ENCODE measurements around the gene MARCKSL1.

DNA sequence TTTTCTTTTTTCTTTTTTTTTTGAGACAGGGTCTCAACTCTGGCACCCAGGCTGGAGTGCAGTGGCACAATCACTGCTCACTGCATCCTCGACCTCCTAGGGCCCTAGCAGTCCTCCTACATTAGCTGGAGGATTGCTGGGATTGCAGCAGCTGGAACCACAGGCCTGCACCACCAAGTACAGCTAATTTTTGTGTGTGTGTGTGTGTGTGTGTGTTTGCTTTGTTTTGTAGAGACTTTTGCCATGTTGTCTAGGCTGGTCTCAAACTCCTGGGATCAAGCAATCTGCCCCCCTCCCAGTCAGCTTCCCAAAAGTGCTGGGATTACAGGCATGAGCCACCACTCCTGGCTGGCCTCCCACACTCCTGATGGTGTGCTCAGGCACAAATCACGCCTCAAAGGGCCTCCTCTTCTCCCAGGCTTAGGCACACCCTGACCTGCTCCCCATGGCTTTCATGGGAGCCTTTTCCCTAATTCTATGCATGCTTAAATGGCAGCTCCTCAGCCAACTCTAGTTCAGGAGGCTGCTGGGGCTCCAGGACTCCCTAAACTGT is 16.9 kb upstream of the MARCKSL1 start:
- no peak for TF ChIP-seq POLR2A (IDR thresholded peaks at IDR 0.05; ENCODE audit: low read depth, low read length)
- no peak for TF ChIP-seq TAF1 (IDR thresholded peaks at IDR 0.05; ENCODE audit: borderline replicate concordance, low read depth, low read length)
- TF ChIP-seq POLR2AphosphoS5 (IDR thresholded peaks at IDR 0.05; ENCODE audit: low read depth, low read length), result no peak

Measured in GM12892 (cell line).